HG02763 (cell line): ENCODE data around the gene SPEM2.

Experiments
- ATAC-seq: cut with Tn5 transposase; IDR thresholded peaks from one replicate; pipeline ENCODE4 v1.9.1; 2021; ENCODE audit warnings: mild to moderate bottlenecking, moderate library complexity; ENCODE audit not compliant: unreplicated experiment

Gene SPEM2

GRCh38 chr17:7403727-7403976, 21.8 kb upstream of the SPEM2 start:
- no peak for ATAC-seq

GRCh38 chr17:7403977-7404736, 21.3 kb upstream of the SPEM2 start, which contains the start of gene TMEM256:
Gene TMEM256 (minus strand): TSS chr17:7404097. CDS start chr17:7404084, 13 bp downstream.
- ATAC-seq: peak; percentile 97

- no peak for ATAC-seq
Measured at GRCh38 chr17:7404737-7405349, 20.6 kb upstream of the SPEM2 start.

GRCh38 chr17:7405350-7406234, 19.8 kb upstream of the SPEM2 start:
- ATAC-seq: no peak

GRCh38 chr17:7406235-7406825, 19.1 kb upstream of the SPEM2 start:
- no peak for ATAC-seq

- no peak for ATAC-seq
Measured at GRCh38 chr17:7407082-7407481, 18.3 kb upstream of the SPEM2 start.

GRCh38 chr17:7407485-7408251, 17.7 kb upstream of the SPEM2 start, which contains the start of gene NLGN2:
Gene NLGN2 (plus strand): TSS chr17:7407845. CDS start chr17:7408256, 411 bp downstream.
- ATAC-seq: no peak

- no peak for ATAC-seq
Measured at GRCh38 chr17:7408252-7408727, 17.1 kb upstream of the SPEM2 start.

- no peak for ATAC-seq
Measured at GRCh38 chr17:7408863-7409262, 16.6 kb upstream of the SPEM2 start.

GRCh38 chr17:7409716-7410115, 15.7 kb upstream of the SPEM2 start:
- ATAC-seq: no peak

GRCh38 chr17:7410634-7411426, 14.6 kb upstream of the SPEM2 start:
- ATAC-seq: no peak

- no peak for ATAC-seq
Measured at GRCh38 chr17:7411427-7411750, 14.0 kb upstream of the SPEM2 start.

GRCh38 chr17:7413346-7413985, 11.9 kb upstream of the SPEM2 start:
- ATAC-seq: no peak

GRCh38 chr17:7414837-7415236, 10.6 kb upstream of the SPEM2 start:
- ATAC-seq: no peak

- ATAC-seq: no peak
Measured at GRCh38 chr17:7415784-7416183, 9.6 kb upstream of the SPEM2 start.

- ATAC-seq: no peak
Measured at GRCh38 chr17:7416323-7416722, 9.1 kb upstream of the SPEM2 start.

- no peak for ATAC-seq
Measured at GRCh38 chr17:7417056-7417655, 8.3 kb upstream of the SPEM2 start.

- no peak for ATAC-seq
Measured at GRCh38 chr17:7418472-7419152, 6.8 kb upstream of the SPEM2 start.
